Mesendoderm (in vitro differentiated cells): ENCODE data around the gene HDAC4.
A peak's percentile ranks its signal among the peaks of the same experiment; 100 is the strongest.

Experiments
- DNase-seq: peaks from one replicate; pipeline ENCODE4 v3.0.0; 2013
- H2AK5ac ChIP-seq: 2 replicates; pipeline ENCODE4 v1.6.1; 2013; ENCODE audit warnings: low read length, inconsistent platforms
- H2BK120ac ChIP-seq: 2 replicates; pipeline ENCODE4 v1.6.1; 2013; ENCODE audit warnings: low read depth, mild to moderate bottlenecking, low read length, moderate library complexity, mixed read lengths
- H2BK15ac ChIP-seq: replicated peaks from 2 replicates; pipeline ENCODE4 v1.6.1; 2013; ENCODE audit warnings: low read depth, mild to moderate bottlenecking, moderate library complexity
- H2BK5ac ChIP-seq: 2 replicates; pipeline ENCODE4 v1.6.1; 2013; ENCODE audit warnings: low read length, inconsistent platforms
- H3K18ac ChIP-seq: 2 replicates; pipeline ENCODE4 v1.6.1; 2013; ENCODE audit warnings: mild to moderate bottlenecking, low read length, mixed read lengths
- H3K23ac ChIP-seq: one replicate; pipeline ENCODE4 v1.6.1; 2013; ENCODE audit warnings: low read length
- H3K27ac ChIP-seq: 2 replicates; pipeline ENCODE4 v1.5.1; 2013; ENCODE audit warnings: low read depth, mild to moderate bottlenecking, inconsistent platforms, low read length, moderate library complexity
- H3K27me3 ChIP-seq: 2 replicates; pipeline ENCODE4 v1.6.1; 2013; ENCODE audit warnings: low read length, control low read depth, mild to moderate bottlenecking, inconsistent platforms; ENCODE audit not compliant: insufficient read depth, poor library complexity
- H3K36me3 ChIP-seq: 2 replicates; pipeline ENCODE4 v1.6.1; 2013; ENCODE audit warnings: low read length, inconsistent platforms; ENCODE audit not compliant: control insufficient read depth, insufficient read depth
- H3K4ac ChIP-seq: one replicate; pipeline ENCODE4 v1.6.1; 2013; ENCODE audit warnings: low read depth, mild to moderate bottlenecking, low read length, moderate library complexity
- H3K4me1 ChIP-seq: 2 replicates; pipeline ENCODE4 v1.6.1; 2013; ENCODE audit warnings: low read depth, low read length, inconsistent platforms; ENCODE audit not compliant: control insufficient read depth
- H3K4me2 ChIP-seq: 2 replicates; pipeline ENCODE4 v1.6.1; 2013; ENCODE audit warnings: low read length
- H3K4me3 ChIP-seq: 2 replicates; pipeline ENCODE4 v1.5.1; 2013; ENCODE audit warnings: mild to moderate bottlenecking, low read length
- H3K56ac ChIP-seq: one replicate; pipeline ENCODE4 v1.6.1; 2013; ENCODE audit warnings: low read length
- H3K79me1 ChIP-seq: 2 replicates; pipeline ENCODE4 v1.6.1; 2013; ENCODE audit warnings: low read length, inconsistent platforms
- H3K79me2 ChIP-seq: 2 replicates; pipeline ENCODE4 v1.6.1; 2013; ENCODE audit warnings: mild to moderate bottlenecking, low read length; ENCODE audit not compliant: control insufficient read depth, insufficient read depth
- H3K9ac ChIP-seq: 2 replicates; pipeline ENCODE4 v1.6.1; 2013; ENCODE audit warnings: low read length, inconsistent platforms
- H4K5ac ChIP-seq: one replicate; pipeline ENCODE4 v1.6.1; 2013; ENCODE audit warnings: low read length
- H4K8ac ChIP-seq: one replicate; pipeline ENCODE4 v1.6.1; 2013; ENCODE audit warnings: low read depth, mild to moderate bottlenecking, control low read depth, low read length, moderate library complexity
- WGBS: extraction: QIAGEN DNeasy Blood & Tissue Kit; methylation state at CpG from one replicate; pipeline ENCODE4 v1.1.7; 2013; ENCODE audit warnings: low lambda C conversion rate, missing lambda C conversion rate; ENCODE audit not compliant: insufficient coverage; ENCODE audit errors: extremely low coverage; 5-methylcytosine and 5-hydroxymethylcytosine counted together

HDAC4 gene

GRCh38 chr2:239274391-239275043 is 126.3 kb downstream of the HDAC4 start:
- Histone ChIP-seq H3K36me3 (no peaks in the 10 kb centered on the region), H3K4me1 (no peaks in the 10 kb centered on the region), H3K4me2 (no peak overlapping the region), H3K18ac (no peak overlapping the region), H4K5ac (no peak overlapping the region), H3K79me2 (peaks cover 19% of the 10 kb centered on the region), H4K8ac (no peak overlapping the region), H3K56ac (peak overlapping the region; percentile 7), H3K9ac (no peak overlapping the region), H3K27me3 (no peaks in the 10 kb centered on the region), H3K23ac (no peak overlapping the region), H3K27ac (no peak overlapping the region), H2AK5ac (no peak overlapping the region), H2BK5ac (no peak overlapping the region), H3K4me3 (no peak overlapping the region), H3K79me1 (peaks cover 15% of the 10 kb centered on the region), H3K4ac (no peak overlapping the region), H2BK15ac (no peak overlapping the region), H2BK120ac (no peak overlapping the region)
- no CpG with 5 or more reads among the region's 16 CpGs for WGBS
- DNase-seq = no peak

GRCh38 chr2:239273280-239274234 is 127.3 kb downstream of the HDAC4 start:
- Histone ChIP-seq H2AK5ac (no peak overlapping the region), H3K23ac (no peak overlapping the region), H3K4me2 (no peak overlapping the region), H3K27me3 (no peaks in the 10 kb centered on the region), H3K4me3 (no peak overlapping the region), H2BK15ac (no peak overlapping the region), H3K4ac (no peak overlapping the region), H3K79me2 (peaks cover 22% of the 10 kb centered on the region), H3K27ac (no peak overlapping the region), H4K5ac (no peak overlapping the region), H3K4me1 (peaks cover 1% of the 10 kb centered on the region), H4K8ac (no peak overlapping the region), H3K18ac (no peak overlapping the region), H3K56ac (no peak overlapping the region), H2BK5ac (no peak overlapping the region), H3K36me3 (no peaks in the 10 kb centered on the region), H2BK120ac (no peak overlapping the region), H3K79me1 (peaks cover 20% of the 10 kb centered on the region), H3K9ac (no peak overlapping the region)
- WGBS = no CpG with 5 or more reads among the region's 23 CpGs
- DNase-seq = no peak

- Histone ChIP-seq H3K4me2 (no peak overlapping the region), H4K5ac (no peak overlapping the region), H3K27me3 (no peaks in the 10 kb centered on the region), H3K4me3 (no peak overlapping the region), H3K4ac (no peak overlapping the region), H3K4me1 (peaks cover 2% of the 10 kb centered on the region), H3K27ac (no peak overlapping the region), H3K56ac (no peak overlapping the region), H3K9ac (no peak overlapping the region), H3K18ac (no peak overlapping the region), H3K79me2 (peaks cover 22% of the 10 kb centered on the region), H2BK15ac (no peak overlapping the region), H3K36me3 (no peaks in the 10 kb centered on the region), H2BK120ac (no peak overlapping the region), H2BK5ac (no peak overlapping the region), H2AK5ac (no peak overlapping the region), H3K23ac (no peak overlapping the region), H4K8ac (no peak overlapping the region), H3K79me1 (peaks cover 19% of the 10 kb centered on the region)
- no CpG with 5 or more reads among the region's 9 CpGs for WGBS
- no peak for DNase-seq
Measured at GRCh38 chr2:239272626-239273025, 128.2 kb downstream of the HDAC4 start.

- Histone ChIP-seq H2BK15ac (no peak overlapping the region), H4K5ac (no peak overlapping the region), H3K4ac (no peak overlapping the region), H3K27ac (no peak overlapping the region), H3K56ac (no peak overlapping the region), H3K79me1 (peaks cover 22% of the 10 kb centered on the region), H2BK120ac (no peak overlapping the region), H3K18ac (no peak overlapping the region), H2BK5ac (no peak overlapping the region), H3K36me3 (no peaks in the 10 kb centered on the region), H3K4me3 (no peak overlapping the region), H3K27me3 (no peaks in the 10 kb centered on the region), H2AK5ac (no peak overlapping the region), H3K9ac (no peak overlapping the region), H3K23ac (no peak overlapping the region), H3K4me1 (peaks cover 2% of the 10 kb centered on the region), H4K8ac (no peak overlapping the region), H3K4me2 (no peak overlapping the region), H3K79me2 (peaks cover 26% of the 10 kb centered on the region)
- DNase-seq = no peak
- WGBS = no CpG with 5 or more reads among the region's 5 CpGs
Measured at GRCh38 chr2:239271882-239272281, 128.9 kb downstream of the HDAC4 start.

- Histone ChIP-seq H3K4me2 (no peak overlapping the region), H4K5ac (no peak overlapping the region), H3K27me3 (no peaks in the 10 kb centered on the region), H2BK120ac (no peak overlapping the region), H4K8ac (no peak overlapping the region), H3K36me3 (no peaks in the 10 kb centered on the region), H3K4me1 (peaks cover 2% of the 10 kb centered on the region), H2BK5ac (no peak overlapping the region), H3K4me3 (no peak overlapping the region), H3K23ac (no peak overlapping the region), H3K18ac (no peak overlapping the region), H3K4ac (no peak overlapping the region), H3K56ac (no peak overlapping the region), H3K79me2 (peaks cover 26% of the 10 kb centered on the region), H3K79me1 (peaks cover 24% of the 10 kb centered on the region), H2AK5ac (no peak overlapping the region), H3K27ac (no peak overlapping the region), H2BK15ac (no peak overlapping the region), H3K9ac (no peak overlapping the region)
- no CpG with 5 or more reads among the region's 11 CpGs for WGBS
- DNase-seq = no peak
Measured at GRCh38 chr2:239271471-239271870, 129.3 kb downstream of the HDAC4 start.
